Stimulated activated naive CD8-positive, alpha-beta T cell treated with anti-CD3 and anti-CD28 coated beads, Interleukin-15, amount 100 ng/mL, for 72 hours (primary cell): ENCODE measurements around the gene C7orf57.
A peak's percentile ranks its signal among the peaks of the same experiment; 100 is the strongest.
"Not testable (repeated sequence)": the region's sequence is repeated elsewhere in the genome, so short reads cannot be mapped to it uniquely, and the experiment has no call there.

Experiments used
- ATAC-seq: fragments of 150-1000 bp; cut with Tn5 transposase; 2 replicates; pipeline ENCODE4 v1.10.0; 2021; ENCODE audit warnings: mild to moderate bottlenecking, moderate library complexity
- DNase-seq, 2 donors: peaks; one replicate each; pipeline ENCODE4 v3.0.0; 2021 to 2022
- H3K27ac Mint-ChIP-seq, 2 donors: one replicate each; pipeline ENCODE4 v1.8.0; 2022; ENCODE audit warnings: mild to moderate bottlenecking in 2 of 2, mixed read lengths in 2 of 2, moderate library complexity in 2 of 2
- H3K27me3 Mint-ChIP-seq: one replicate; pipeline ENCODE4 v1.8.0; 2022; ENCODE audit warnings: mixed read lengths
- H3K4me1 Mint-ChIP-seq: one replicate; pipeline ENCODE4 v1.8.0; 2022; ENCODE audit warnings: mild to moderate bottlenecking, mixed read lengths
- H3K4me3 Mint-ChIP-seq, 2 donors: one replicate each; pipeline ENCODE4 v1.8.0; 2022; ENCODE audit warnings: mild to moderate bottlenecking in 2 of 2, mixed read lengths in 2 of 2, moderate library complexity in 1 of 2
- H3K9me3 Mint-ChIP-seq, 2 donors: one replicate each; pipeline ENCODE4 v1.8.0; 2022; ENCODE audit warnings: mixed read lengths in 2 of 2

The C7orf57 gene

DNA sequence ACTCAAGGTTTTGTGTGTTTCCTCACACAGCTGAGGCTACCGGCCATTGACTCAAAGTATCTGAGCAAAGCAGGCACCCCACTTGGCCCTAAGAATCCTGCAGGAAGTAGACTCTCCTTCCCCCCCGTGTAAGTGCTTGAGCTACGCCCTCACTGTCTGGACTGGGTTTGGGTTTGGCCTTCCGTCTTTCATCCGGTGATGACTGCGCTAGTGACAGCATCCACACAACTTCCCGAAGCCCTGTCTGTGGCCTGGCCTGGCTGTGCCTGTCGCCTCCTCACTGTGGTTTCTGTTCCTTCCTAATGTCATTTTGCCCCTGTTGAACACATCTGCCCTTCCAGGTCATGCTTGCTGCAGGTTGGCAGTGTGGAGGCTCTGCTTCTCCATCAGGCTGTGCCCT, 14.5 kb downstream of the C7orf57 start:
- H3K4me3 Mint-ChIP-seq = no peak overlapping the region
- H3K4me1 Mint-ChIP-seq = peaks cover 23% of the 10 kb centered on the region
- DNase-seq (no peak), ATAC-seq (no peak)
- no peaks in the 10 kb centered on the region for H3K27me3 Mint-ChIP-seq
- H3K9me3 Mint-ChIP-seq = peaks cover 0 to 5% of the 10 kb centered on the region in 2 donors
- peak overlapping the region in 1 of 2 donors; percentile 27 for H3K27ac Mint-ChIP-seq

DNA sequence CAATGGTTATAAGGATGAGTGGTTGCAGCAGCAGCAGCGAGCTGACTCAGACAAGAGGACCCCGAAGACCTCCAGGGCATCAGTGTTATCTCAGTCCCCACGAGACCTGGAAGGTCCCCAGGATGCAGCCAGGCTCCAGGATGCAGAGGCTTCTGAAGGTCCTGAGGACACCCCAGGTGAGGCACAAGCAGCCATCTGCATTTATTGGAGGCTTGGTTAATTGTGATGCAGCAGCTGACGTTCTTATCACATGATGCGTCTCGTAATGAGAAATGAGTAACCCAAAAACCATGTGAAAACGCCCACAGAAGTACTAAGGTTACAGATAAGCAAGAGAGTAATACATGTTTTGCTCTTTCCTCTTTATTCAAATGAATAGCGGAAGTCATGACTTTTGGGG, 17.4 kb downstream of the C7orf57 start:
- ATAC-seq (no peak), DNase-seq (no peak)
- H3K27me3 Mint-ChIP-seq = no peaks in the 10 kb centered on the region
- no peak overlapping the region for H3K27ac Mint-ChIP-seq
- H3K4me1 Mint-ChIP-seq = peaks cover 5% of the 10 kb centered on the region
- peaks cover 0 to 6% of the 10 kb centered on the region in 2 donors for H3K9me3 Mint-ChIP-seq
- H3K4me3 Mint-ChIP-seq = no peak overlapping the region

- Mint-ChIP-seq H3K27ac (no peak overlapping the region), H3K9me3 (peaks cover 6% of the 10 kb centered on the region in 2 donors), H3K27me3 (no peaks in the 10 kb centered on the region), H3K4me1 (peaks cover 5% of the 10 kb centered on the region), H3K4me3 (no peak overlapping the region)
- no peak for DNase-seq
- ATAC-seq = no peak
Measured at GRCh38 chr7:48053736-48054135, 18.4 kb downstream of the C7orf57 start.

GRCh38 chr7:48058990-48059389, 23.6 kb downstream of the C7orf57 start:
- Mint-ChIP-seq H3K4me1 (peaks cover 5% of the 10 kb centered on the region), H3K27me3 (peaks cover 7% of the 10 kb centered on the region), H3K27ac (no peak overlapping the region), H3K4me3 (no peak overlapping the region), H3K9me3 (peaks cover 6 to 17% of the 10 kb centered on the region in 2 donors)
- DNase-seq (no peak), ATAC-seq (no peak)

- ATAC-seq (no peak), DNase-seq (no peak)
- Mint-ChIP-seq H3K9me3 (peaks cover 6 to 17% of the 10 kb centered on the region in 2 donors), H3K4me3 (no peak overlapping the region), H3K27me3 (peaks cover 7% of the 10 kb centered on the region), H3K4me1 (peaks cover 5% of the 10 kb centered on the region), H3K27ac (no peak overlapping the region)
Measured at GRCh38 chr7:48059706-48060105, 24.4 kb downstream of the C7orf57 start.

- ATAC-seq = no peak
- Mint-ChIP-seq H3K9me3 (peaks cover 0 to 11% of the 10 kb centered on the region in 2 donors), H3K27ac (no peak overlapping the region), H3K27me3 (peaks cover 7% of the 10 kb centered on the region), H3K4me1 (peaks cover 4% of the 10 kb centered on the region), H3K4me3 (no peak overlapping the region)
- DNase-seq = no peak
Measured at GRCh38 chr7:48063985-48064384, 28.6 kb downstream of the C7orf57 start.

- Mint-ChIP-seq H3K9me3 (peaks cover 7 to 24% of the 10 kb centered on the region in 2 donors), H3K4me3 (no peak overlapping the region), H3K27me3 (no peaks in the 10 kb centered on the region), H3K27ac (no peak overlapping the region), H3K4me1 (no peaks in the 10 kb centered on the region)
- no peak for DNase-seq
- ATAC-seq = no peak
Measured at GRCh38 chr7:48067475-48067874, 32.1 kb downstream of the C7orf57 start.

- Mint-ChIP-seq H3K4me3 (no peak overlapping the region), H3K4me1 (no peaks in the 10 kb centered on the region), H3K27ac (no peak overlapping the region), H3K27me3 (no peaks in the 10 kb centered on the region), H3K9me3 (peaks cover 10 to 16% of the 10 kb centered on the region in 2 donors)
- ATAC-seq (no peak), DNase-seq (no peak)
Measured at GRCh38 chr7:48074204-48074654, 38.9 kb downstream of the C7orf57 start.

GRCh38 chr7:48077423-48077822, 42.1 kb downstream of the C7orf57 start:
- H3K4me3 Mint-ChIP-seq = no peak overlapping the region

DNA sequence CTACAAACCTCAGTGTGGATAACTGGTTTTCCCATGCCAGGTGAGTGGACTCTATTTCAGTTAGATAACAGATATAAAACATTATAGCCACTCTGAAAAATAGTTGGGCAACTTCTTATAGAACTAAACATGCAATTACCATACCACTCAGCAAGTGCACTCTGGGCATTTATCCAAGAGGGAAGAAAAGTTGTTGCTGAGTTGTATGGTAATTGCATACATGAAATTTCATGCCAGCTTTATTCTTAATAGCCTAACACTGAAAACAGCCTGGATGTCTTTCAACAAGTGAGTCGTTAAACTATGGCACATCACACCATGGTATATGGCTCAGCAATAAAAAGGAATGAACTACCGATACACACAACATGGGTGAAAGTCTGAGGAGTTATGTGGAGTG, 43.1 kb downstream of the C7orf57 start:
- Mint-ChIP-seq H3K27me3 (no peaks in the 10 kb centered on the region), H3K4me1 (peaks cover 12% of the 10 kb centered on the region), H3K27ac (no peak overlapping the region), H3K4me3 (no peak overlapping the region), H3K9me3 (no peaks in the 10 kb centered on the region)
- DNase-seq (no peak), ATAC-seq (no peak)

More at GRCh38 chr7:48077423-48077822, 42.1 kb downstream of the C7orf57 start:
- peaks cover 2% of the 10 kb centered on the region for H3K4me1 Mint-ChIP-seq
- H3K9me3 Mint-ChIP-seq = peaks cover 3 to 4% of the 10 kb centered on the region in 2 donors
- no peak overlapping the region for H3K27ac Mint-ChIP-seq
- ATAC-seq (no peak), DNase-seq (no peak)
- no peaks in the 10 kb centered on the region for H3K27me3 Mint-ChIP-seq

DNA sequence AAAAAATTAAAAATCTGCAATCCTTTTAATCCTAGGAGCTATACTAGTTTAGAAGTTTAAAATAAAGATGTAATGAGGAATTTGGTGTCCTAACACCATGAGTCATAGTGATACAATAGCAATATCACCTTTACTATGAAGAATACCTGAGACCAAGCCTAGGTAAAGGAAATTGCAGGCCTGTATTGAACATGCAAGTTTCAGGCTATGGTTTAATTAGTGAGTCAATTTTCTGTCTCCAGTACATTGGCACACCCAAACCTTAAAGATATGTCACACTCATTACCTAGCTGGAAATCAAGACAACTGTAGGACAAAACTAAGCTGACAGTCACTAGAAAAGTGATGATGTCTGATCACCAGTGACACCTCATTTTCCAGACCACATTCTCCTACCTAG, 47.0 kb downstream of the C7orf57 start:
- Mint-ChIP-seq H3K4me3 (peak overlapping the region in 1 of 2 donors; percentile 10), H3K4me1 (peaks cover 47% of the 10 kb centered on the region)
- not testable (repeated sequence) for DNase-seq, H3K27me3 Mint-ChIP-seq, H3K27ac Mint-ChIP-seq, H3K9me3 Mint-ChIP-seq, ATAC-seq

DNA sequence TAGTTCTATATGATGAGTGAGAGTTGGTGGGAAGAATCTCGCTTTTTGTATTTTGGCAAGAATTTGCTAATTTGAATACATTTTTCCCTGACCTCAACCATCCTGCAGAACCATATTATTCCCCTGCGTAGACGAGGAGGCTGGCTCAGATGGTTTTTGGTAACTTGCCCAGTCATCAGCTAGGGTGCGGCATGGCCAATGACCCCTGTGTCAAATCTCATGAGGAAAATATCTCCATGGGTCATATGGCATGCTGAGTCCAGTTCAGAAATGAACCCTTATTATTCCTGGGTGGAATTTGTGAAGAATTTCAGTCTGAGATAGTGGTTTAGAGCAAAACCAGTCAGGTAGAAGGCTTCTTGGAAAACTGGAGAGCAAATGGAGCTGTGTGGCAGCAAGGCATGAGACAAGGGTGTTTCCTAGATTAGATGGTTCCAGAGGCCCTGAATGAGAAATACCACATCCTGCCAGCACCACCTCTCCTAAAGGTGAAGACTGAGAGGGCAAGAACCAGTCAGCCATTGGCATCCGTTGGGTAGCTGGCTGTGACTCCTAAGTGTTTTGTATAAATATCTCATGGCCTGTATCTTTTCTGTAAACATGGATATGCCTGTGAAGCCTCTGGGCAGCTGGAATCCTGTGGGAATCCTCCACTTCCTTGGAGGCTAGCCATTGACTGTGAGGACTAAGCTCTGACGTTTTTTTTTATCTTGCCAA, 47.9 kb downstream of the C7orf57 start:
- Mint-ChIP-seq H3K9me3 (no peaks in the 10 kb centered on the region), H3K27ac (peak overlapping the region in 1 of 2 donors; percentile 81)
- DNase-seq = peak in 1 of 2 donors; percentile 52

GRCh38 chr7:48084727-48085432, 49.5 kb downstream of the C7orf57 start:
- peak; percentile 70 for ATAC-seq
- H3K4me3 Mint-ChIP-seq = peak overlapping the region; percentile 65 to 71
- H3K9me3 Mint-ChIP-seq = no peaks in the 10 kb centered on the region
- H3K4me1 Mint-ChIP-seq = peaks cover 64% of the 10 kb centered on the region
- DNase-seq = peak; percentile 77 to 88
- H3K27ac Mint-ChIP-seq = peak overlapping the region; percentile 93 to 94
- H3K27me3 Mint-ChIP-seq = no peaks in the 10 kb centered on the region

More for the DNA sequence above, 47.9 kb downstream of the C7orf57 start:
- H3K4me3 Mint-ChIP-seq = peak overlapping the region; percentile 33 to 47
- no peaks in the 10 kb centered on the region for H3K27me3 Mint-ChIP-seq
- peaks cover 56% of the 10 kb centered on the region for H3K4me1 Mint-ChIP-seq
- ATAC-seq = peak; percentile 39

GRCh38 chr7:48085433-48085791, 50.1 kb downstream of the C7orf57 start:
- H3K9me3 Mint-ChIP-seq = no peaks in the 10 kb centered on the region
- peak overlapping the region; percentile 65 to 71 for H3K4me3 Mint-ChIP-seq
- ATAC-seq (no peak), DNase-seq (no peak)
- H3K27ac Mint-ChIP-seq = peak overlapping the region; percentile 93 to 94
- H3K27me3 Mint-ChIP-seq = no peaks in the 10 kb centered on the region
- peaks cover 69% of the 10 kb centered on the region for H3K4me1 Mint-ChIP-seq

- Mint-ChIP-seq H3K4me1 (peaks cover 74% of the 10 kb centered on the region), H3K27ac (peak overlapping the region in 1 of 2 donors; percentile 96), H3K4me3 (peak overlapping the region; percentile 28 to 43), H3K27me3 (no peaks in the 10 kb centered on the region), H3K9me3 (no peaks in the 10 kb centered on the region)
- DNase-seq (no peak), ATAC-seq (no peak)
Measured at GRCh38 chr7:48085942-48086341, 50.6 kb downstream of the C7orf57 start.

DNA sequence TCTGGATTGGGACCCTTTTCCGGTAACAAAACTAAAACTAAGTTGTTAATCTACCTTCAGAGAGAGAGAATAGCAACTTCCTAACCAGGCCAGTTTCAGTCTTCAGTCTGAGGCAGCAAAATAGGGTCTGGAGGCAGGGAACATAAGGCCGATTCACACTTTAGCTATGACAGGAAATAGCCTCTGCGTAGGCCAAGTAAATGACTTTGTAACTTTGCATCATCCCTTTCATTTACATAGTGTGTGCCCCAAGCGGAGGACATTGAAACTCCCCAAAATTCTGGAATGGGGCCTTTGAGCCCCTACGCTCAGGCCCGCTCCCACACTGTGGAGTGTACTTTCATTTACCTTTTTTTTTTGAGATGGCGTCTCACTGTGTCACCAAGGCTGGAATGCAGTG, 52.0 kb downstream of the C7orf57 start:
- Mint-ChIP-seq H3K27ac (peak overlapping the region; percentile 96), H3K9me3 (no peaks in the 10 kb centered on the region), H3K4me1 (peaks cover 87% of the 10 kb centered on the region), H3K27me3 (no peaks in the 10 kb centered on the region), H3K4me3 (peak overlapping the region; percentile 70 to 83)
- DNase-seq (peak; percentile 33 to 53), ATAC-seq (peak; percentile 19)
